HG03558 (cell line): Measurements from ENCODE around the gene PTPRR.

Source experiments
- ATAC-seq: cut with Tn5 transposase; IDR thresholded peaks from one replicate; pipeline ENCODE4 v1.9.1; 2021; ENCODE audit warnings: moderate number of reproducible peaks; ENCODE audit not compliant: unreplicated experiment; ENCODE audit errors: extremely low read depth

The PTPRR gene

GRCh38 chr12:70918321-70918720 is 2.2 kb downstream of the PTPRR start:
- ATAC-seq = no peak

DNA sequence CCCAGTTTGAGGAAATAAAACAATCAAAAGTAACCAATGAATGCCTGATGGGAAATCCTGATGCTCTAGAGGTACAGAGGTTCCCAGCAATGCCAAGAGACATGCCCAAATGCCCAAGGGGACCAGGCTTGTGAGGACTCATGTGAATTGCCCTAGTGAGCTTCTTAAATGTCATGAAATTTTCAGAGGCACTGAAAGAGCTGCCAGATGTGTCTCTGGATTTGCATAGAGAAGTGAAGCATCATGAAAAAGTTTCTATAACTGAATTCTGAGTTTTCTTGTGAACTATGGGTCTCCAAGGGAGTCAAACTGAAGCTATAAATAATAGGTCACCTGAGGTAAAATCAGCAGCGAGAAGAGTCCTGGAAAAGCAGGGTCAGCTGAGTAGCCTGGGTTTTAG is 9.9 kb downstream of the PTPRR start:
- ATAC-seq = no peak

GRCh38 chr12:70908978-70909377 is 11.6 kb downstream of the PTPRR start:
- ATAC-seq = no peak

DNA sequence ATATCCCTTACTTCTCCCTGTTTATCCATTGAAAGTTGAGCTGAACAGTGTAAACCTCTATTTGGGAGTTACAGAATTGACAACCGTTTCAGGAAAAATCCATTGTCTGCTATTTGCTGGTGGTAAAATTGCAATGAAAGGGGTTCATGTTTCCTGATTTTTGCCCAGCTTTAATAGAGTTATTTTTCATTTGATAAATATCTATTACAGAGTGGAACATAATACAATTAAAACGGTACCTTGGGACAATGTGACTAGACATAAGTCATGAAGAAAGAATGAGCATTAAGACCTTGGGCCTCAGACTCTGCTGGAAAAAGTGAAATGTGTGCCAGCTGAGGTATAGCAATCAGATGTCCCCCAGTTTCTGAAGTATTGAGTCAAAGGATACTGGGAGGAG is 13.1 kb downstream of the PTPRR start:
- ATAC-seq = no peak

DNA sequence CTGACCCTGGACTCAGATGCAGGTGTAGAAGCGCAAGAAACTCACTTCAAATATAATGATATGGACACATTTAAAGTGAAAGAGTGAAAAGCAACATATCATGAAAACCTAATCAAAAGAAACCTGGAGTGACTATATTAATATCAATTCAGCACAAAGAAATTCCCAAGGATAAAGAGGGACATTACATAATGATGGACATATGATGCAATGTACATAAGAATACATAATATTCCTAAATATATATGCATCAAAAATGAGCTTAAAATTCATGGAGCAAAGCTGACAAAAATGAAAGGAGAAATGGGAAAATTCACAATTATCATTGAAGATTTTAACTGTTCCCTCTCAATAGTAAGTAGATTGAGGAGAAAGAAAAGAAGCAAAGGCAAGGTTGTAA is 24.6 kb downstream of the PTPRR start:
- no peak for ATAC-seq

GRCh38 chr12:70892593-70892992 is 27.9 kb downstream of the PTPRR start:
- no peak for ATAC-seq

DNA sequence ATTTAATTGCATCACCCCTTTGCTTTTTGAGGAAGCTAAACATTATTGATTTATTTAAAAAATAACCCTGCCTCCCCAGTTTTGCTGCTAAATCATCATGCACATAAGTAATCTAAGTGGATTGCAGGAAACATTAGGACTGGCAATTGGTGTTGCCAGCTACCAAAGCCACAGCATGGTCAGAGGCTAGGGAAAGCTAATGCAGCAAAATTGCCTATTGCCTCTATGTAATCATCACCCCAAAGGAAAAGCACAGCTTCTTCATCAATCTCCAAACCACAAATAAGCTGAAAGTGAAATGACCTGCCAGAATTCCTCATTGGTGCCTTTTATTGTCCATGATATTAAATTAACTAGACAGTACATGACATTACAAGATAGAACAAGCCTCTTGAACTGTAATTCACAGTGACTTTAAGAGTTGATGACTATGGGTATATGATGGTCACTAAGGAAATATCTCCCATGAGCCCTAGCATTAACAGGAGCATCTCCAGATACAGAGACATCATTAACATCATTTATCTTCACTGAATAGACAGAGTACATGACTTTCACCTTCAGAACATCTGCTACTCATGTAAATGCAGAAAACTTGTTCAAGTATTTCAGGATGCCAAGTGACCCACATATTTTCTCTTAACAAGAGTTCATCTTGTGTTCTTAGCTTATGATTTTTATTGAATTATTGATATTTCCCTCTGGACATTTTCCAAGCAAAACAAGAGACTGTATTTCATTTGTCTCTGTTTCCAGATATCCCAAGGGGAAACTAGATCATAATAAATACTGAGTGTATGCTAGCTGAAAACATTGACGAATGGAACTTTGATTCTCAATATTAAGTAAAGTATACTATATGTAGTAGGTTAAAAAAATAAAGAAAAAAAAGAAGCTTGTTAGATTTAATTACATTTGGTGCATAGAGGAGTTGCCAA is 29.4 kb downstream of the PTPRR start:
- no peak for ATAC-seq

DNA sequence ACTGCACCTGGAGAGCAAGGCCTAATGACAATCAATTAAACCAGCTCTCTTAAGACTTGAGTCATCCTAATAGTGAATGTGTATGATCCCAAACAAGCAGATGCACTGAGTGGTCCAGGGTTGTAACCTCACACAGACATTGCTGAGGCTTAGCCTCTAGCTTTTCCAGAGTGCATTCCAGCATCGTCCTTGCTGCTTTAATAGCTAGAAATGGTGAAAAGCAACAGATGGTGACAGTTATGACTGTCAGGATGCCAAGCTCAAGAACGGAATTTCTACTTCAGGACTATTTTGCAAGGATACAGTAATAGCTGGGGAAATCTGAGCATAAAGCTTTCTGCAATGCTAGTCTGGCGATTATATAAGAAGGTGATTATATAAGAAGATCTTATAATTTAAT is 34.6 kb downstream of the PTPRR start:
- ATAC-seq = no peak

DNA sequence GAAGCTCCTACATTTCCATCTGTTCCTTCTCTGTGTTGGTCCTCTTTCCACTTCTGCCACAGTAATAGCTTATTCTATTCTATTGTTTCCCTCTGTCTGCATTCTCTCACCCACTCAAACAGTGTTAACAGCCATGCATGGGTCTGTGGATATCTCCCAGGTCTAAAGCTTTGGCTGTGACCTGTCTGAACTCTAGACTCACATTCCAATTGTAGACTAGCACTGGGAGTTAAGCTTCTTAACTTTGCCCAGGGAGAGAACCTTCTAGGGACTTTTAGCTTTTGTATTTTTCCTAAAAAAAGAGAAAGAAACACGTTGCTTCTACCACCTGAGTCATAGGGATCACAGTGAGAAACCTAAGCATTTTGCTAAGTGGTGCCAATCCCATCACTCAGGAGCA is 36.7 kb downstream of the PTPRR start:
- no peak for ATAC-seq

- ATAC-seq = no peak
Observed at GRCh38 chr12:70880744-70881143, 39.8 kb downstream of the PTPRR start.

GRCh38 chr12:70876952-70877351 is 43.6 kb downstream of the PTPRR start:
- ATAC-seq = no peak

GRCh38 chr12:70875628-70876027 is 44.9 kb downstream of the PTPRR start:
- ATAC-seq = no peak

GRCh38 chr12:70854881-70855568 is 65.5 kb downstream of the PTPRR start:
- no peak for ATAC-seq

GRCh38 chr12:70854138-70854537 is 66.4 kb downstream of the PTPRR start:
- no peak for ATAC-seq

DNA sequence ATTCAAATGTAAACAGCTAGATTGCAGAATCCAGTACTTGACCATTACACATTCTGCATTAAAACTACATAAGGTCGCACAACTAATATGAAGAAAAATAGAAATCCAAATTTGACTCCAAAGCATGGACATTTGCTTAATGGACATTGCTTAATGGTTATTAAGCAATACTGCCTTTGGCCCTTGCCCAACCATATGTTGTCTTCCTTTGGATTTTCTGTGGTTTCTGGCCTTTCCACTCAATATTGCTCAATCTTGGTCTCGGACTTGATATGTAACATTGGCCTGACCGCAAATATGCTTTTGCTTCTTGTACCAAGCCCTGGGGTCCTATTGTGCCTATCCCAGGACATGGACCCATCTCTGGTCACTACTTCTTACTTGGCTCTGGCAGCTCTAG is 67.2 kb downstream of the PTPRR start:
- no peak for ATAC-seq

- ATAC-seq = no peak
Observed at GRCh38 chr12:70852416-70853150, 68.0 kb downstream of the PTPRR start.

- ATAC-seq = no peak
Observed at GRCh38 chr12:70849265-70849960, 71.1 kb downstream of the PTPRR start.

DNA sequence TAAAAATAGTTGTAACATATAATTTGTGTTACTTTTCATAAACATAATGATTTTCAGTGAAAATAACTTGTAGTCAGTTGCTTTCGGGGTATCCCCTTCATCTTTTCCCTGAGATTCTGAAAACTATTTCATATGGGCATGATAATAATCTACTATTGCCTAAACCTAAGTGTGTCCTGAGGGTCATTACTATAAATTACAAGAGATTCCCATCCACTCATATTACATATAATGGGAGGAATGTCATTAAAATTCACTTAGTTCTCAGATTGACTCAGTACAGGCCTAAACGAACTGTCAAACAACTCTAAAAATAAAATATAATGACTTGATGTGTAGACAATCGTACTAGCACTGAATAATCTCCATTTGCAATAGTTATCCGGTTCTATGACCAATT is 72.7 kb downstream of the PTPRR start:
- ATAC-seq = no peak

GRCh38 chr12:70845268-70845667 is 75.3 kb downstream of the PTPRR start:
- no peak for ATAC-seq

- ATAC-seq = no peak
Observed at GRCh38 chr12:70843363-70843762, 77.2 kb downstream of the PTPRR start.
